ENCODE results near the gene ZIM2. TPM values are rescaled to one million over a fixed set of nuclear protein-coding genes. Genes with fewer than 3 reads are reported as not detected.

The ZIM2 gene
- total RNA-seq, 4 donors from 2014 or later, result 0.67 to 6.5 (median 1.8) TPM

GRCh38 chr19:56831255-56831654 is 9.3 kb downstream of the ZIM2 start:
- Histone ChIP-seq H3K27ac (no peak overlapping the region), H3K4me3 (replicated peaks in 1 of 3) (no peak overlapping the region), H3K27me3 (no peaks in the 10 kb centered on the region), H3K9me3 (no peaks in the 10 kb centered on the region), H3K36me3 (no peaks in the 10 kb centered on the region), H3K4me1 (peaks cover 8 to 13% of the 10 kb centered on the region in 2 donors)
- intact Hi-C loops (cut with DNase I), result no loop called here
- DNase-seq, result no peak
- TF ChIP-seq CTCF (IDR thresholded peaks at IDR 0.05), result no peak
- TF ChIP-seq POLR2A (IDR thresholded peaks at IDR 0.05), result no peak
- 37 to 39% methylated on average over 2 of the region's 2 CpGs for WGBS, 2 donors

GRCh38 chr19:56829596-56829995 is 10.9 kb downstream of the ZIM2 start:
- TF ChIP-seq CTCF (IDR thresholded peaks at IDR 0.05), result no peak
- TF ChIP-seq POLR2A (IDR thresholded peaks at IDR 0.05), result no peak
- WGBS, 2 donors, result 82 to 84% methylated on average over 6 of the region's 6 CpGs
- Histone ChIP-seq H3K36me3 (no peaks in the 10 kb centered on the region), H3K27ac (no peak overlapping the region), H3K4me3 (replicated peaks in 1 of 3) (no peak overlapping the region), H3K9me3 (no peaks in the 10 kb centered on the region), H3K27me3 (no peaks in the 10 kb centered on the region), H3K4me1 (peaks cover 8 to 13% of the 10 kb centered on the region in 2 donors)
- DNase-seq, result no peak
- intact Hi-C loops (cut with DNase I), result no loop called here

GRCh38 chr19:56827708-56828107 is 12.8 kb downstream of the ZIM2 start:
- TF ChIP-seq POLR2A (IDR thresholded peaks at IDR 0.05) (no peak), CTCF (IDR thresholded peaks at IDR 0.05) (no peak)
- no peak overlapping the region for H3K27ac ChIP-seq
- DNase-seq, result no peak
- H3K4me3 ChIP-seq (replicated peaks in 1 of 3), result no peak overlapping the region
- peaks cover 8 to 13% of the 10 kb centered on the region in 2 donors for H3K4me1 ChIP-seq
- no peaks in the 10 kb centered on the region for H3K27me3 ChIP-seq
- WGBS, 2 donors, result 79 to 85% methylated on average over 2 of the region's 2 CpGs
- no peaks in the 10 kb centered on the region for H3K9me3 ChIP-seq
- no peaks in the 10 kb centered on the region for H3K36me3 ChIP-seq
- intact Hi-C loops (cut with DNase I), result no loop called here

GRCh38 chr19:56823956-56824355 is 16.6 kb downstream of the ZIM2 start:
- H3K27ac ChIP-seq, result no peak overlapping the region
- peaks cover 0 to 10% of the 10 kb centered on the region in 2 donors for H3K36me3 ChIP-seq
- WGBS, 2 donors, result 83 to 97% methylated on average over 6 of the region's 6 CpGs
- H3K9me3 ChIP-seq, result no peaks in the 10 kb centered on the region
- intact Hi-C loops (cut with DNase I), result no loop called here
- no peak for TF ChIP-seq CTCF (IDR thresholded peaks at IDR 0.05)
- TF ChIP-seq POLR2A (IDR thresholded peaks at IDR 0.05), result no peak
- no peaks in the 10 kb centered on the region for H3K4me1 ChIP-seq
- no peak overlapping the region for H3K4me3 ChIP-seq (replicated peaks in 1 of 3)
- no peak for DNase-seq
- H3K27me3 ChIP-seq, result no peaks in the 10 kb centered on the region

GRCh38 chr19:56823417-56823816 is 17.1 kb downstream of the ZIM2 start:
- no peak for DNase-seq
- H3K27ac ChIP-seq, result no peak overlapping the region
- 86 to 92% methylated on average over 12 of the region's 12 CpGs for WGBS, 2 donors
- peaks cover under 1 to 10% of the 10 kb centered on the region in 2 donors for H3K36me3 ChIP-seq
- H3K4me3 ChIP-seq (replicated peaks in 1 of 3), result no peak overlapping the region
- no peaks in the 10 kb centered on the region for H3K4me1 ChIP-seq
- TF ChIP-seq CTCF (IDR thresholded peaks at IDR 0.05), result no peak
- no peak for TF ChIP-seq POLR2A (IDR thresholded peaks at IDR 0.05)
- no peaks in the 10 kb centered on the region for H3K9me3 ChIP-seq
- no peaks in the 10 kb centered on the region for H3K27me3 ChIP-seq
- intact Hi-C loops (cut with DNase I), result no loop called here
